Measurements from ENCODE around the gene SLC50A1.
A peak's percentile ranks its signal among the peaks of the same experiment; 100 is the strongest.

SLC50A1 gene

GRCh38 chr1:155172732-155173477, 37.3 kb downstream of the SLC50A1 start, which contains the start of gene KRTCAP2:
TSS of gene KRTCAP2 (minus strand) at chr1:155173304. CDS start at chr1:155173224, 80 bp downstream.
- DNase-seq: peak; percentile 98

DNA sequence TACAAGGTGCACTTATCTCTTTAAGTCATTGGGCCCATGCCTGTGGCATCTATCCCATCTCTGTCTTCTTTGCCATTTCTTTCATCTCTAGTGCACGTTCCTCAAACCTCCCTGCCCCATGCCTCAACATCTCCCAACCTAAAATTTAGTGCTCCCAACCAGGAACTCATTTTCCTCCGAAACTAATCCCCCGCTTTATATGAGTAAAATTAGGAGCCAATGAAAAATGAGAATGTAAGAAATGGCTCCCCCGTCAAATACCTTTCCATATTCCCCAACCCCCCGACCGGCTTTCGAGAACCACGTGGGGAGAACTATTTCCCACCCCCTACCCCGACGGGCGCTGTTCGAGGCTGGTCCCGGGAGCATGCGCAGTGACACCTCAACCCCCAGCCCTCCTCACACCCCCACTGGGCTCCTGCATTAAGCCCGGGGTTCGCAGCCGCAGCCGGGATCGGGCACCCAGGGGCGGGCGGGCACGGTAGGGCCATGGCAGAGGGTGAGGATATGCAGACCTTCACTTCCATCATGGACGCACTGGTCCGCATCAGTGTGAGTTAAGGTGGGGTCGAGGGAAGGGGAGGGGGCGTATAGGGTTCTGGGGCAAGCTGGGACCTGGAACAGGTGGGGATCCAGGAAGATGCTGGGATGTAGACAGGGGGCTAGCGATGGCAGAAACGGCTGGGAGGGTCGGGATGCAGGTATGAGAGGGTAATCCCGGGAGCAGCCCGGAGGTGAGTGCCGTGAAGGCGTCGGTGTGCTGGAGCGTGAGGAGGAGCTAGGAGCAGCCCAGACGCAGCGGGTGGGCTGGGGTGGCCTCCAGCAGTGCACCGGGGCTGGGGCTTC, 38.0 kb downstream of the SLC50A1 start, which contains the start of gene TRIM46:
TRIM46 (plus strand) TSS at position 372 of the 846 bp plus-strand sequence; CDS start at position 490, 118 bp downstream.
- peak; percentile 77 for DNase-seq

DNA sequence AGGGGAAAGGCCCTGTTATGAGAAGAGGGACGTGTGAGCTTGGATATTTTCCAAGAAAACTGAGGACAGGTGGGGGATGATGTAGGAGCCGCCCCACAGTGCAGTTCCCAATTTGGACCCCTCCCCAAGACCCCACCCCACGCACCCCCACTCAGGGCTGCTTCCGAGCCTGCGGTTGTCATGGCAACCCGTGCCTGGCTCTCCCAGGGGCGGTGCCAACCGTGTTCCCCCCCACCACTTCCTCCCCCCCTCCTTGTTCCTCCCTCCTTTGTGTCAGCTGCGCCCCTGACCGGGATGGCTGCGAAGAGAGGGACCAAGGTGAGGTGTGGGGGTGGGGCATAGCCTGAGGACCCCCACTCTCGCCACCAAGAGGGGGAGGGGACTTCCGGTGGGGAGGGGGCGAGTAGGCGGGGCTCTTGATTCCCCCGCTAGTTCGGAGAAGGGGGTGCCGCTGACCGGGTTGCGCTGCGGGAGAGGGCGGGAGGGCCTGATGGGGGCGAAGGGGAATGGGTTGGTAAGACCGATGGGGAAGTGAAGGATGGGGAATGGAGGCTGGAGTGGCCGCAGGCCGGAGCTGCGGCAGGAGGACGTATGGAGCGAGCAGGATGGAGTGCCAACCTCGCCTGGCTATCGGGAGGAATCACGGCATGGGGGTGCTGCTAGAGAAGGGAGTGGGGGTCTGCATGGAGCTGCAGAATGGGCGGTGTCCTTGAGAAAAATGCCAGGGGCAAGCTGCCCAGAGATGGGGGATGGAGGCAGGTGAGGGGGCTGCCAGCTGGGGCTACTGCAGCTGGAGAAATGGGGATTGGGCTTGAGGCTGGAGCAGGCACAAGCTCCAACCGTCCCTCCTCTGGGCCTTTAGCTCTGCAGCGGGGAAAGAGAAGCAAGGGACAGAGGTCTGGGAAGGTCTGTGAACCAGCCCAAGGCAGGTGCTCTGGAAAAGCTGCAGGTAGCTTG, 39.0 kb downstream of the SLC50A1 start:
- peak; percentile 78 for DNase-seq

DNA sequence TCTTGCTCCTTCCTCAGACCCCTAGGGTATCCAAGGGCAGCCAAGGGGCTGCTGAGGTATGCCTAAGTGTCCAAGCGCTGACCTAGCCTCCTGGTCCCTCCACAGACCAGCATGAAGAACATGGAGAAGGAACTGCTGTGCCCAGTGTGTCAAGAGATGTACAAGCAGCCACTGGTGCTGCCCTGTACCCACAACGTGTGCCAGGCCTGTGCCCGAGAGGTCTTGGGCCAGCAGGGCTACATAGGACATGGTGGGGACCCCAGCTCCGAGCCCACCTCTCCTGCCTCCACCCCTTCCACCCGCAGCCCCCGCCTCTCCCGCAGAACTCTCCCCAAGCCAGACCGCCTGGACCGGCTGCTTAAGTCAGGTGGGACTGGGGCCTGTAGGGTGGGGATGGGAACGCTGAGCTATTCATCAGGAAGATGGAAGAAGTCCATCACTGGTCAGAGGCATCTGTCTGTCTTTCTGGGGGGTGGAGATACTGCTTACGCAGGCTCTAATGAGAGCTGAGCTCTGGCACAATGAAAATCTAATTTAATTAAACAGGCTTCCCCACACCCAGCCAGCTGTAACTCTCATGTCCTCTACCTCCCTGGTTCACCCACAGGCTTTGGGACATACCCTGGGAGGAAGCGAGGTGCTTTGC, 39.8 kb downstream of the SLC50A1 start:
- no peak for DNase-seq

- DNase-seq: no peak
Measured at GRCh38 chr1:155175927-155176371, 40.3 kb downstream of the SLC50A1 start.

- DNase-seq: peak; percentile 75
Measured at GRCh38 chr1:155176544-155177071, 41.0 kb downstream of the SLC50A1 start.

DNA sequence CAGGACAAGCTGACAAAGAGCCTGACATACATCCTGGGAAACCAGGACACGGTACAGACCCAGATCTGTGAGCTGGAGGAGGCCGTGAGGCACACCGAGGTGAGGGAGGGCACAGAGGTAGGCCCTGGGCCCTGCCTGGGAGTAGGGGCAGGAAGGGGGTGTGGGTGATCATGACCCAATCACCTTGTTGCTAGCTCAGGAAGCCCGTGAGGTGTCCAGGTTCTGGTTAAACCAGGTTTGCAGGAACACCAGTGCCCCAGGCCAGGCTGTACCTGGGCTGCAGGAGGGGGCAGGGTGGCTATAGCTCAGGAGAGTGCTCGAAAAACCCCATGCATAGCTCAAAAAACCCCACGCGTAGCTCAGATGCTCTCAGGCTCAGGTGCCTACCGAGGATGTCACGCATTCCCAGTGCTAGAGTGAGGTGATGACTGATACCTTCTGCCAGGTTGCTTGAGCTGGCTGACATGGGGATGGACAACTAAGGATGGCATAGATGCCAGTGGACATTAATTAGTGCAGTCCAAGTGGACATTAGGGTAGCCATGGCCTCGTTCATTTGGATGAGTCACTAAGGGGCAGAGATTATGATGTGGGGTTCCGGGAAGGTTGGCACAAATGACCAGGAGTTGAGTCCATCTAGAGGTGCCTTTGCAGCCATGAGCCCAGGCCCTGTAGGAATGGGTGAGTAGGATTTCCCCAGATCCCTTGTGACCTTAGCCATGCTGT, 41.7 kb downstream of the SLC50A1 start:
- DNase-seq: no peak

- no peak for DNase-seq
Measured at GRCh38 chr1:155177918-155178281, 42.2 kb downstream of the SLC50A1 start.

- no peak for DNase-seq
Measured at GRCh38 chr1:155178441-155179111, 42.9 kb downstream of the SLC50A1 start.

GRCh38 chr1:155179112-155180031, 43.7 kb downstream of the SLC50A1 start:
- no peak for DNase-seq

DNA sequence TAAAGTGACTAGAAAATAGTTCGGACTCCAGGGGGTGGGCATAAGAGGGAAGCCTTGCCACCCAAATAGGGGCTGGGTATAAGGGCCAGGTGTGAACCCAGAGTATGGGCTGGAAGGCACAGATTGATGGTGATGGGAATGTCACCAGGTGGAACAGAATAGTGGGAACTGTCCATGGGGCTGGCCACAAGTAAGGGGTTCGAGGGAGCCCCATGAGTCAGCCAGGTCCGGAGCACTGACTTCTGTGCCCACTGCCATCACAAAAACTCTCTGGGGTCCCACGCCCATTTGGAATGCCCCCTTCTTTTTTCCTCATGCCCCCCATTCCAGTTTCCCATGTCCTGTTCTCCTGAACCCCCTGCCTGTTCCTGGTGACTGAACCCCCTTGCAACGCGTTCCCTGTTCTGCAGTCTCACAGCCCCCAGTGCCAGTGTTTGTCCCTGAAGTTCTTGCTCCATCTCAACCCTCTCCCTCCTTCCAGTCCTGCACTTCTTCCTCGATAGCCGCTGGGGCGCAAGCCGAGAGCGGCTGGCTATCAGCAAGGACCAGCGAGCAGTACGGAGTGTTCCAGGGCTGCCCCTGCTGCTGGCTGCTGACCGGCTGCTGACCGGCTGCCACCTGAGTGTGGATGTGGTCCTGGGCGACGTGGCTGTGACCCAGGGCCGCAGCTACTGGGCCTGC, 45.9 kb downstream of the SLC50A1 start:
- no peak for DNase-seq

DNA sequence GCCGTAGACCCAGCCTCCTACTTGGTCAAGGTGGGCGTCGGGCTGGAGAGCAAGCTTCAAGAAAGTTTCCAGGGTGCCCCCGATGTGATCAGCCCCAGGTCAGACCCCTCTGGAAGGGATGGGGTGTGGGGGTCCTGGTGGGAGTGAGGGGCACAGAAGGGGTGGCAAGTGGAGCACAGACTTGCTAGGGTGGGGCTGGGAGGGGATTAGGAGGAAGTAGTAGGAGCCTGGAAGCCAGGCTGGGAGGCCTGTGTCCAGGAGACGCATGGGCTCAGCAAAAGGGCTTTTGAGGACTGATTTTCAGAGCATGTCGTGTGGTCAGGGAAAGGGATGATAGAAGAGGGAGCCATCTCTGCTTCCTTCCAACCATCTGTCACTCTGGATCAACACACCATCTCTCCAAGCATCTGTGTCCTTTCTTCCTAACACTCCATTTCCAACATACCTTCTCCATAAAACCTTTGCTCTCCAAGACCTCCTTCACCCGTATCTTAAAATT, 46.4 kb downstream of the SLC50A1 start:
- DNase-seq: no peak

GRCh38 chr1:155183775-155184221, 48.1 kb downstream of the SLC50A1 start:
- DNase-seq: no peak

DNA sequence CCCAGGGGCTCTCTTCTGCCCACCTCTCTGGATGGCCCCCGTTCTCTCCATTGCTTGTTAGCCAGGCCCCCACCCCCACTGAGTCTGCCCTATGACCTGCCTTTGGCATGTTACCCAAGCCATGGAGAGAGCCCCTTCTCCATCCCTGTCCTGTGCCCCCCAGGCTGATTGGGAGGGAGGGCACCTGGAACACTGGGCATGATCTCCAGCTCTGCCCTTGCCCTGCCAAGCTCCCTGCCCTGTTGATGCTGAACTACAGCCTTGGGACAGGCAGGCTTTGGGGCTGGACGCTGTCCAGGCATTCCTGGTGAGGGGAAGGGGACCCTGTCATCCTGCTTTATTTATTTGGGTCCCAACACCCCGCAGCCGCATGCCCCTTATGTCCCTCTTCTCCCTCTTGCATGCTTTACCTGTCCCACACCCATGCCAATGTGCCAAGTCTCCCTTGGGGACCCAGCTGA, 48.7 kb downstream of the SLC50A1 start:
- DNase-seq: no peak

- no peak for DNase-seq
Measured at GRCh38 chr1:155184835-155185782, 49.5 kb downstream of the SLC50A1 start.

- DNase-seq: no peak
Measured at GRCh38 chr1:155185783-155186066, 50.1 kb downstream of the SLC50A1 start.

DNA sequence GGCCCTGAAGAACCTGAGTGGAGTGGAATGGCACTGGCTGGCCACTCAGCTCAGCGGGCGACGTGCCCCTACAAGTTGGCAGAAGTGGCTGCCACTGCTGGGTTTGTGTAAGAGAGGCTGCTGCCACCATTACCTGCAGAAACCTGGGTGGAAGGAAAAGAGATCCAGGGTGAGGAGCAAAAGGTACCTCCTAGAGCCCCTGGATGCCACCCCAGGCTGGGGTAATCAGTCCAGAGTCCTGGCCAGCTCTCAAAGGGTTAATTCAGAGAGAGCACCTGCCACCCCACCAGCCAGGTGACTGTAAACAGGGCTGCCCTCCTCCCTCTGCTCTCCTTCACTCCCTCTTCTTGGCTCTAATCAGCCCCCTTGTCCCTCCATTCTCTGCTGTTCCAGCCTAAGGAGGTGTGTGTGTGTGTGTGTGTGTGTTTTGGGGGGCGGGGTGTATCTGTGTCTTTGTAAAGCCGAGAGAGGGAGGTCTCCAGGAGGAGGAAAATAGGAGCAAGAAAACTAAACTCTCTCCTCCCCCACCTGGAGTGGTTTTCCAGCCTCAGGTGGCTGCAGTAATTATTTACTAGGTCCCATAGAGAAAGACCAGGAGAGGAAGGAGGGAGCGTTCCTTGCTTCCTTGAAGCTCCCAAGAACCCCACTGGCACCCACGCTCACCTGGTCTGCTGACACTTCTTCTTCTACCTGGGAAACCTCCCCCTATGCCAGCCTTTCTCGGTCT, 50.6 kb downstream of the SLC50A1 start:
- DNase-seq: no peak
